Inflammatory macrophage treated with lipopolysaccharide for 4 hours (primary cell): ENCODE measurements around the gene ARID1B.

Experiments used
- DNase-seq: peaks from one replicate; pipeline ENCODE4 v3.0.0-alpha.2; 2020

Gene ARID1B

GRCh38 chr6:156776840-156777576 lies at the start of gene ARID1B:
Gene ARID1B (plus strand): TSS chr6:156777378. CDS start chr6:156777681, 303 bp downstream.
- DNase-seq: peak; percentile 77

GRCh38 chr6:156727715-156728385 lies 49.3 kb upstream of the ARID1B start:
- DNase-seq: peak; percentile 43

- peak; percentile 32 for DNase-seq
Observed at GRCh38 chr6:156729248-156729647, 47.9 kb upstream of the ARID1B start.

GRCh38 chr6:156731396-156731795 lies 45.8 kb upstream of the ARID1B start:
- peak; percentile 7 for DNase-seq

GRCh38 chr6:156735751-156736150 lies 41.4 kb upstream of the ARID1B start:
- no peak for DNase-seq

GRCh38 chr6:156740604-156741003 lies 36.6 kb upstream of the ARID1B start:
- no peak for DNase-seq

GRCh38 chr6:156741287-156742073 lies 35.7 kb upstream of the ARID1B start:
- DNase-seq: peak; percentile 15

- no peak for DNase-seq
Observed at GRCh38 chr6:156747715-156748114, 29.5 kb upstream of the ARID1B start.

- no peak for DNase-seq
Observed at GRCh38 chr6:156748504-156748903, 28.7 kb upstream of the ARID1B start.

- DNase-seq: peak; percentile 24
Observed at GRCh38 chr6:156752666-156753301, 24.4 kb upstream of the ARID1B start.

- DNase-seq: no peak
Observed at GRCh38 chr6:156756630-156757610, 20.3 kb upstream of the ARID1B start.

GRCh38 chr6:156757849-156758248 lies 19.3 kb upstream of the ARID1B start:
- no peak for DNase-seq

GRCh38 chr6:156760377-156760776 lies 16.8 kb upstream of the ARID1B start:
- DNase-seq: no peak

- DNase-seq: no peak
Observed at GRCh38 chr6:156762547-156762946, 14.6 kb upstream of the ARID1B start.

GRCh38 chr6:156765117-156765516 lies 12.1 kb upstream of the ARID1B start:
- no peak for DNase-seq

GRCh38 chr6:156767603-156768467 lies 9.3 kb upstream of the ARID1B start:
- DNase-seq: no peak

- no peak for DNase-seq
Observed at GRCh38 chr6:156771047-156771446, 6.1 kb upstream of the ARID1B start.

GRCh38 chr6:156771761-156772160 lies 5.4 kb upstream of the ARID1B start:
- no peak for DNase-seq

GRCh38 chr6:156773476-156773875 lies 3.7 kb upstream of the ARID1B start:
- DNase-seq: no peak

GRCh38 chr6:156773935-156774852 lies 3.0 kb upstream of the ARID1B start:
- no peak for DNase-seq
